ENCODE measurements around the gene CLDN9. TPM values are rescaled to one million over a fixed set of nuclear protein-coding genes. Genes with fewer than 3 reads are reported as not detected.

The CLDN9 gene
- total and polyA plus RNA-seq, 9 of the 15 experiments (the other 6 are each of a cell fraction or from before 2014, with no cell fraction given): 0.12 to 0.44 (median 0.22) TPM; not detected in 4

GRCh38 chr16:3029491-3030221 is 16.9 kb downstream of the CLDN9 start (continued):
- 0 out of 2 replicates have a peak, but pooled peaks have one; percentile 1 for TF ChIP-seq SMC3 (conservative IDR thresholded peaks at IDR 0.05; ENCODE audit: insufficient read depth, low read depth, low read length)
- no peak for TF ChIP-seq KHSRP (IDR thresholded peaks at IDR 0.05)
- no peak for TF ChIP-seq NR1H2 (CRISPR knock-in tag; IDR thresholded peaks at IDR 0.05)
- TF ChIP-seq MYNN (IDR thresholded peaks at IDR 0.05): no peak
- no peak for TF ChIP-seq MYNN (CRISPR knock-in tag; IDR thresholded peaks at IDR 0.05)
- TF ChIP-seq MTA2 (IDR thresholded peaks at IDR 0.05; ENCODE audit: low read depth): no peak
- TF ChIP-seq FOXJ2 (tag; IDR thresholded peaks at IDR 0.05): no peak
- no peak for TF ChIP-seq PML (IDR thresholded peaks at IDR 0.05; ENCODE audit: low read length)
- no peak for TF ChIP-seq MTA3 (IDR thresholded peaks at IDR 0.05; ENCODE audit: borderline replicate concordance)
- TF ChIP-seq NCOA2 (IDR thresholded peaks at IDR 0.05; ENCODE audit: partially characterized antibody in 2 of 2): no peak
- TF ChIP-seq, protein P1, sequence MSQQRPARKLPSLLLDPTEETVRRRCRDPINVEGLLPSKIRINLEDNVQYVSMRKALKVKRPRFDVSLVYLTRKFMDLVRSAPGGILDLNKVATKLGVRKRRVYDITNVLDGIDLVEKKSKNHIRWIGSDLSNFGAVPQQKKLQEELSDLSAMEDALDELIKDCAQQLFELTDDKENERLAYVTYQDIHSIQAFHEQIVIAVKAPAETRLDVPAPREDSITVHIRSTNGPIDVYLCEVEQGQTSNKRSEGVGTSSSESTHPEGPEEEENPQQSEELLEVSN (IDR thresholded peaks at IDR 0.05; ENCODE audit: borderline replicate concordance in 1 of 2, extremely low read depth in 1 of 2, insufficient read depth in 1 of 2, insufficient read length in 1 of 2, low read depth in 1 of 2, low read length in 1 of 2, poor library complexity in 1 of 2, severe bottlenecking in 1 of 2): peak; percentile 77 to 83
- TF ChIP-seq HOXB6 (CRISPR knock-in tag; IDR thresholded peaks at IDR 0.05; ENCODE audit: borderline replicate concordance): no peak
- TF ChIP-seq CBFB (CRISPR knock-in tag; IDR thresholded peaks at IDR 0.05): no peak
- TF ChIP-seq, protein P2, sequence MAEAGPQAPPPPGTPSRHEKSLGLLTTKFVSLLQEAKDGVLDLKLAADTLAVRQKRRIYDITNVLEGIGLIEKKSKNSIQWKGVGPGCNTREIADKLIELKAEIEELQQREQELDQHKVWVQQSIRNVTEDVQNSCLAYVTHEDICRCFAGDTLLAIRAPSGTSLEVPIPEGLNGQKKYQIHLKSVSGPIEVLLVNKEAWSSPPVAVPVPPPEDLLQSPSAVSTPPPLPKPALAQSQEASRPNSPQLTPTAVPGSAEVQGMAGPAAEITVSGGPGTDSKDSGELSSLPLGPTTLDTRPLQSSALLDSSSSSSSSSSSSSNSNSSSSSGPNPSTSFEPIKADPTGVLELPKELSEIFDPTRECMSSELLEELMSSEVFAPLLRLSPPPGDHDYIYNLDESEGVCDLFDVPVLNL (CRISPR knock-in tag; IDR thresholded peaks at IDR 0.05; ENCODE audit: low read depth): no peak
- TF ChIP-seq IFI16 (CRISPR knock-in tag; IDR thresholded peaks at IDR 0.05): no peak
- TF ChIP-seq, protein P3, sequence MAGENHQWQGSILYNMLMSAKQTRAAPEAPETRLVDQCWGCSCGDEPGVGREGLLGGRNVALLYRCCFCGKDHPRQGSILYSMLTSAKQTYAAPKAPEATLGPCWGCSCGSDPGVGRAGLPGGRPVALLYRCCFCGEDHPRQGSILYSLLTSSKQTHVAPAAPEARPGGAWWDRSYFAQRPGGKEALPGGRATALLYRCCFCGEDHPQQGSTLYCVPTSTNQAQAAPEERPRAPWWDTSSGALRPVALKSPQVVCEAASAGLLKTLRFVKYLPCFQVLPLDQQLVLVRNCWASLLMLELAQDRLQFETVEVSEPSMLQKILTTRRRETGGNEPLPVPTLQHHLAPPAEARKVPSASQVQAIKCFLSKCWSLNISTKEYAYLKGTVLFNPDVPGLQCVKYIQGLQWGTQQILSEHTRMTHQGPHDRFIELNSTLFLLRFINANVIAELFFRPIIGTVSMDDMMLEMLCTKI (IDR thresholded peaks at IDR 0.05; ENCODE audit: partially characterized antibody): no peak
- TF ChIP-seq ZBTB17 (CRISPR knock-in tag; IDR thresholded peaks at IDR 0.05): no peak
- no peak for TF ChIP-seq ARID1B (IDR thresholded peaks at IDR 0.05)
- TF ChIP-seq ZNF583 (CRISPR knock-in tag; IDR thresholded peaks at IDR 0.05): no peak
- TF ChIP-seq ZNF586 (CRISPR knock-in tag; conservative IDR thresholded peaks at IDR 0.05): no peak
- TF ChIP-seq NCOA6 (IDR thresholded peaks at IDR 0.05): peak; percentile 91
- TF ChIP-seq RAD51 (IDR thresholded peaks at IDR 0.05; ENCODE audit: borderline replicate concordance, low read depth): no peak
- no peak for TF ChIP-seq ZNF253 (CRISPR knock-in tag; conservative IDR thresholded peaks at IDR 0.05)
- TF ChIP-seq CHAMP1 (IDR thresholded peaks at IDR 0.05): no peak
- TF ChIP-seq TAL1 (IDR thresholded peaks at IDR 0.05): no peak
- no peak for TF ChIP-seq ZNF311 (CRISPR knock-in tag; IDR thresholded peaks at IDR 0.05)
